ENCODE measurements around the gene CRAMP1.

GRCh38 chr16:1708083-1708767 is 96.1 kb downstream of the CRAMP1 start:
- TF ChIP-seq CTCF (IDR thresholded peaks at IDR 0.05) (no peak), POLR2A (IDR thresholded peaks at IDR 0.05) (no peak)
